ENCODE data around the gene PYGM.

PYGM gene

GRCh38 chr11:64759722-64760719 is at the start of gene PYGM:
Gene PYGM, minus strand, starts transcription at chr11:64759974. Its CDS starts 76 bp downstream, at chr11:64759898.
- DNase-seq = no peak

DNA sequence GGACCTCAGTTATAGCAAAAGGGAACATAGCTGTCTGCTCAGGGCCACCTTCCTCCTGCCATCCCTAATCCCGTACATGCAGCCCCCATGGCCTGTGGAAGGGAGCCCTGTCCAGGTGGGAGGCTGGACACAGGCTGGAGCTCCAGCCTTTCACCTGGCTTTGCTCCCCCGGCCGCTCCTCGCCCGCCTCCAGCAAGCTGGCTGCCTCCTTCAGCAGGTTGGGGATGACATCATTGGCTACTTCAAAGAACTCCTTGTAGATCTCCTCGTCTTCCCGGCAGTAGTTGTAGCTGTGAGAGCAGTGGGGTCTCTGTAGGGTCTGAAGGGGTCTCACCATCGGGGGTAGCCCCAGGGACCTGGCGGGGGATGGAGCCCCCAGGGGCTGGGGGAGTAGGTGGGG is 45.7 kb upstream of the PYGM start:
- no peak for DNase-seq

- DNase-seq = no peak
Observed at GRCh38 chr11:64804346-64805210, 44.8 kb upstream of the PYGM start.

GRCh38 chr11:64803846-64804345 is 44.1 kb upstream of the PYGM start:
- DNase-seq = no peak

GRCh38 chr11:64803158-64803845 is 43.5 kb upstream of the PYGM start, which contains the start of gene MAP4K2:
Gene MAP4K2, minus strand, starts transcription at chr11:64803214. Its CDS starts 65 bp downstream, at chr11:64803149.
- peak; percentile 67 for DNase-seq

- no peak for DNase-seq
Observed at GRCh38 chr11:64802370-64803157, 42.8 kb upstream of the PYGM start.

GRCh38 chr11:64801561-64802369 is 42.0 kb upstream of the PYGM start:
- peak; percentile 2 for DNase-seq

DNA sequence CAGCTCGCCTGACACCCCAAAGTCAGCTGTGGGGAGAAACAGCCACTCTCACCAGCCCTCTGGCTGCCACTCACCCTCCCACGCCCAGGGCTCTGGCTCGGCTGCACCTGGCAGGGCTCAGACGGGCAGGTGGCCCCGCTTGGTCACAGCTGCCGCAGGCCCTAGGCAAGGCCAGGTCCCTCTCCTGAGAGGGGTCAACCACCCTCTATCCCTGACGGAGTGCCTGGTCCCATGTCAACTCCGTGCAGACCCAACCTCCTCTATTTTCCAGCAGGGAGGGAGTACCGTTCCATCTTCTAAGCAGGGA is 41.3 kb upstream of the PYGM start:
- DNase-seq = no peak

GRCh38 chr11:64800303-64801157 is 40.8 kb upstream of the PYGM start:
- DNase-seq = no peak

DNA sequence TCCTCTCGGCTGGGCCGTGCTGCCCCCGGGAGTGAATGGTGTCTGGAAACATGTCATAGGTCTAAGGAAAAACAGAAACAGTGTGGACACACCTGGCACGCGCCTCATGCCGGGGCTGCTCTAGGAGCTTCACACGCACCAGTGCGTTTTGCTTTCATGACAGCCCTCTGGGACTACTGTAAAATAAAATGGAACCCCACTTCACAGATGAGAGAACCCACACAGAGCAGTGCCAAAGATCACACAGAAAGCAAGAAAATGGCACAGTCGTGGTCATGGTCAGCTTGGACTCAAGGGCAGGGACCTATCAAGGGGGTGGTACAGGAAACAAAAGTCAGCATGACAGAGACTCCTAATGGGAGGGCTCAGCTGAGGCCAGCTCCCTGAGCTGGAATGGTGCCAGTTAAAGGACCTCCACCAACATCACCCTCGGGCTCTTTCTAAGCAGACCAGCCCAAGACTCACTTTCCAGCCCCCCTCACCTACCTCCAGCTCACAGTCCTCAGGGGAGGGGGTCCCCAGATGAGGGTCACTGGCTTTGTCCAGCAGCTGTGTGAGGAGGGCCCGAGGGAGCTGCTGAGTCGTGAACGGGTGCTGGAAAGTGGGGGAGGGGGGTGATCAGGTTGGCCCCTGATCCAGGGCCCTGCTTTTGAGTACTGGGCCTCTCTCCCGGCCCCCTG is 40.0 kb upstream of the PYGM start:
- DNase-seq = no peak

- no peak for DNase-seq
Observed at GRCh38 chr11:64799256-64799622, 39.5 kb upstream of the PYGM start.

GRCh38 chr11:64796757-64797541 is 37.2 kb upstream of the PYGM start:
- no peak for DNase-seq

- DNase-seq = peak; percentile 53
Observed at GRCh38 chr11:64796047-64796756, 36.4 kb upstream of the PYGM start.

DNA sequence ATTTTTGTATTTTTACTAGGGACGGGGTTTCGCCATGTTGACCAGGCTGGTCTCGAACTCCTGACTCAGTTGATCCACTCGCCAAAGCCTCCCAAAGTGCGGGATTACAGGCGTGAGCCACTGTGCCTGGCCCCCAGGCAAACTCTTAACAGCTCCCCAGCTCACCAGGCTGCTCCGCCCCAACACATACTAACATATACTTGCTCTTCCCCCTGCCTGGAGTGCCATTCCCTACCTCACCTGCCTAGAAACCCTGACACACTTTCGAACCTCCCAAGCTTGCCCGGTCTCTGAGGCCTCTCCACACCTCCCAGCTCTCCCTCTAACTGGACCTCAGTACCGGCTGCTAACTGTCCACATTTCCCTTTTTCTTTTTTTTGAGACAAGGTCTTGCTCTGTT is 34.8 kb upstream of the PYGM start:
- no peak for DNase-seq

- DNase-seq = no peak
Observed at GRCh38 chr11:64793271-64794160, 33.7 kb upstream of the PYGM start.

- DNase-seq = no peak
Observed at GRCh38 chr11:64792482-64792881, 32.7 kb upstream of the PYGM start.

- DNase-seq = no peak
Observed at GRCh38 chr11:64791781-64792291, 32.1 kb upstream of the PYGM start.
